ENCODE results near the gene TBK1.

TBK1 gene

GRCh38 chr12:64545081-64545382 is 93.1 kb downstream of the TBK1 start:
- DNase-seq (ENCODE audit: low read depth) = no peak

- DNase-seq (ENCODE audit: low read depth) = no peak
Measured at GRCh38 chr12:64549108-64549507, 97.2 kb downstream of the TBK1 start.

- no peak for DNase-seq (ENCODE audit: low read depth)
Measured at GRCh38 chr12:64550755-64551154, 98.8 kb downstream of the TBK1 start.

- no peak for DNase-seq (ENCODE audit: low read depth)
Measured at GRCh38 chr12:64551676-64552075, 99.8 kb downstream of the TBK1 start.
